ENCODE data around the gene RNF4.

The RNF4 gene

GRCh38 chr4:2438822-2439718 lies 29.8 kb upstream of the RNF4 start:
- DNase-seq = no peak

- peak; percentile 52 for DNase-seq
Observed at GRCh38 chr4:2441393-2442174, 27.3 kb upstream of the RNF4 start.

GRCh38 chr4:2442175-2442993 lies 26.5 kb upstream of the RNF4 start:
- DNase-seq = no peak

- DNase-seq = no peak
Observed at GRCh38 chr4:2443061-2443730, 25.7 kb upstream of the RNF4 start.

GRCh38 chr4:2443956-2444740 lies 24.8 kb upstream of the RNF4 start:
- DNase-seq = no peak

GRCh38 chr4:2445130-2445529 lies 23.8 kb upstream of the RNF4 start:
- no peak for DNase-seq

GRCh38 chr4:2445571-2445970 lies 23.3 kb upstream of the RNF4 start:
- DNase-seq = no peak

- DNase-seq = no peak
Observed at GRCh38 chr4:2446656-2447564, 22.0 kb upstream of the RNF4 start.

GRCh38 chr4:2448589-2448988 lies 20.3 kb upstream of the RNF4 start:
- no peak for DNase-seq

GRCh38 chr4:2449051-2449450 lies 19.9 kb upstream of the RNF4 start:
- no peak for DNase-seq

GRCh38 chr4:2449511-2450392 lies 19.2 kb upstream of the RNF4 start:
- DNase-seq = no peak

- DNase-seq = no peak
Observed at GRCh38 chr4:2450394-2451035, 18.4 kb upstream of the RNF4 start.

GRCh38 chr4:2451036-2451520 lies 17.8 kb upstream of the RNF4 start:
- no peak for DNase-seq

- no peak for DNase-seq
Observed at GRCh38 chr4:2451821-2452785, 16.8 kb upstream of the RNF4 start.

- no peak for DNase-seq
Observed at GRCh38 chr4:2457481-2458295, 11.2 kb upstream of the RNF4 start.

Measured in activated T-cell treated with anti-CD3 and anti-CD28 coated beads for 4 hours (primary cell).